ENCODE data around the gene SLC45A2.
"Not testable (repeated sequence)": the region's sequence is repeated elsewhere in the genome, so short reads cannot be mapped to it uniquely, and the experiment has no call there.

The SLC45A2 gene

DNA sequence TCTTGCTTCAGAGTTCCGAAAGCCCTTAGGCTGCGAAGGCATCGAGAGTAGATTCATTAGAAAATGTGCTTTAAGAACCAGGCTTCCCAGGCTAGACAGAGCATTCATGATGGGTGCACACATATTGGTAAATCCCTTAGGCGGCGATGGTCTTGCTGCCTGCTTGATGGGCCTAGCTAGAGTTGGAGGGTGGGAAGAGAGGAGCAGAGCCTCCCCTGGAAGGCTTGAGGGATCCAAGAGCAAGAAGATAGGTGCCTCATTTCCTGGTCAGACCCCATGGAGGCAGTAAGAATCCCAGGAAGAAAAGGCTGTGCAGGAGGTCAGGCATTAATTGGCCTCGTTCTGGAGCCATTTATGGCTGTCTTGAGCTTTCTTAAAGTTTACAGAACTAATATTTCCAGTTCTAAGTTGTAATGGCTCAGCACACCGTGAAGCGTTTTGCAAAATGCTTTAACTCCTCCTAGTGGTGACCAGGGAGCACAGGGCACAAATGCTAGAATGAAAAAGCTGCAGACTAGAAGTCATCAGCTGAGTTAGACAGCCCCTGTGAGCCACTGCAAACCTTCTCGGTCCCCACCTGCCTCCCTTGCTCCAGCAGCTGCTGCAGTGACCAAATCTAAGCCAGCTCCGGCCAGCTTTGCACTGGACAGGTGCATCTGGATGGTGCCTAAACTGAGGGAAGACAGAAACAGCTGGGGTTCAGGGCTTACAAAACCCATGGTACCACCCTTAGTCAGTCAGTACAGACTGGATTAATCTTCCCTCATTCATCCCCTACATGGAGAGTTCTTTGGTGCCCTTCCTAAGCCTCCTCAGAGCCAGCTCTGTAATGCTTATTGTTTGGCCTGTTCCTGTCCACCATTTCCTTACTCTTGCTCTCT lies 14.7 kb downstream of the SLC45A2 start:
- WGBS, 2 experiments (ENCODE audit: insufficient coverage in 2 of 2), result 50 to 58% methylated on average over 8 to 9 of the region's 10 CpGs

DNA sequence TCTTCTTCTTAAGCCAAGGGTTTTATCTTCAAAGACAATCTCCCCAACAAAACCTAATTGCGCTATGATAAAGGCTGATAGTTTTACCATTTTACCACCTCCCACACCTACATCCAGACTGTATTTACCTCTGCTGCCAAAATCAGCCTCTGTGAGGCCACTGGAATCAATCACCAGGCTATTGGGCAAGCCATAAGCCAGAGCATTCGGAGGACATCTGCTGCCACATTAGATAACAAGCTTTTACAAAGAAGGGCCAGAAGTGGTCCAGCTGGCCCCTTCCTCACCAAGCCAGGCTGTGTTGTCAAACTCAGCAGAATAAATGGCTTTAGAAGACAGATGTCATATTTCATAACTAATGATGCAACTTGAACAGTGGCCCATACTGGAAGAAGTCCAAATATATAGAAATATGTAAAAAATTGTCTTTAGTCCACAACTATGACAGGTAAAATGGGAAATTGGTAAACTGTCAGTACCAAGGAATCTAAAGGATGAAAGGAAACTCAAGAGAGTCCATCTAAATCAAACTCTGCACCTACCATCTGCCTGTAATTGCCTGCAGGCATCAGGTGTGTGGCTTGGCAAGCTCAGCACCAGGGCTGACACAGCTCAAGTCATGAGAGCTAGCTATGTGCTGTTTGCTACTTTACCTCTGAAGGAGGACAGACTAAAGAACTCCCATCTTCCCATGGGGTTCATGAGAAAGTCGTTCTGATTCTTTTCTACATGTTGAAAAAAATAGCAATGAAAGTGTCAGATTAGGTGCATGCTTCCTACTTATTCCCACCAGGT lies 16.1 kb downstream of the SLC45A2 start:
- Histone ChIP-seq H3K9me3 (ENCODE audit: control insufficient read depth, low read length) (no peaks in the 10 kb centered on the region), H3K36me3 (ENCODE audit: control insufficient read depth, insufficient read depth, low read length) (no peaks in the 10 kb centered on the region), H3K4me1 (ENCODE audit: control insufficient read depth, insufficient read depth, low read length, poor library complexity, severe bottlenecking) (no peaks in the 10 kb centered on the region), H3K27ac (ENCODE audit: low read depth, low read length, severe bottlenecking) (no peak overlapping the region), H3K4me3 (ENCODE audit: extremely low read depth, insufficient read depth, low read length, poor library complexity, severe bottlenecking) (no peak overlapping the region)
- WGBS, 2 experiments (ENCODE audit: insufficient coverage in 2 of 2), result 96 to 100% methylated on average over 2 to 3 of the region's 3 CpGs

More for the DNA sequence above, 14.7 kb downstream of the SLC45A2 start:
- no peaks in the 10 kb centered on the region for H3K9me3 ChIP-seq (ENCODE audit: control insufficient read depth, low read length)
- H3K27ac ChIP-seq (ENCODE audit: low read depth, low read length, severe bottlenecking), result no peak overlapping the region
- H3K4me1 ChIP-seq (ENCODE audit: control insufficient read depth, insufficient read depth, low read length, poor library complexity, severe bottlenecking), result no peaks in the 10 kb centered on the region
- H3K4me3 ChIP-seq (ENCODE audit: extremely low read depth, insufficient read depth, low read length, poor library complexity, severe bottlenecking), result no peak overlapping the region
- H3K36me3 ChIP-seq (ENCODE audit: control insufficient read depth, insufficient read depth, low read length), result no peaks in the 10 kb centered on the region

DNA sequence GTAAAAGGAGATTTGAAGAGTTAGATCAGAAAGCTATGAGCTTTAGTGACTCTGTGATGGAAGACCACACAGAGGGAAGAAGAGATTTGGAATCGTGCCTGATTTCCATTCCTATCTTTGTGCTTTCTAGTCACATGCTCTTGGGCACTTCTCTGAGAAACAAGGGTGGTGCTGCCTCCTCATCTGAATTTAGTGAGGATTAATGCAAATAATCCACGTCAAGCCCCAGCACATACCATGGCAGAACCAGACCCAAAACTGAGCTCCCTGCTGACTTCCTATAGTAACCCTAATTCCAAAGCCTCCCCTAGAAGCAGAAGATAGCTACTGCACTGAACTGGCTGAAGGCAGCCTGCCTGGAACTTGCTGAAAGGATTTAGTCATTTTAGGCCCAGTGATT lies 17.7 kb downstream of the SLC45A2 start:
- no peaks in the 10 kb centered on the region for H3K36me3 ChIP-seq (ENCODE audit: control insufficient read depth, insufficient read depth, low read length)
- WGBS, 2 experiments (ENCODE audit: insufficient coverage in 2 of 2), result 63 to 71% methylated on average over 1 to 2 of the region's 2 CpGs
- no peak overlapping the region for H3K4me3 ChIP-seq (ENCODE audit: extremely low read depth, insufficient read depth, low read length, poor library complexity, severe bottlenecking)
- no peaks in the 10 kb centered on the region for H3K9me3 ChIP-seq (ENCODE audit: control insufficient read depth, low read length)
- H3K27ac ChIP-seq (ENCODE audit: low read depth, low read length, severe bottlenecking), result no peak overlapping the region
- H3K4me1 ChIP-seq (ENCODE audit: control insufficient read depth, insufficient read depth, low read length, poor library complexity, severe bottlenecking), result no peaks in the 10 kb centered on the region

DNA sequence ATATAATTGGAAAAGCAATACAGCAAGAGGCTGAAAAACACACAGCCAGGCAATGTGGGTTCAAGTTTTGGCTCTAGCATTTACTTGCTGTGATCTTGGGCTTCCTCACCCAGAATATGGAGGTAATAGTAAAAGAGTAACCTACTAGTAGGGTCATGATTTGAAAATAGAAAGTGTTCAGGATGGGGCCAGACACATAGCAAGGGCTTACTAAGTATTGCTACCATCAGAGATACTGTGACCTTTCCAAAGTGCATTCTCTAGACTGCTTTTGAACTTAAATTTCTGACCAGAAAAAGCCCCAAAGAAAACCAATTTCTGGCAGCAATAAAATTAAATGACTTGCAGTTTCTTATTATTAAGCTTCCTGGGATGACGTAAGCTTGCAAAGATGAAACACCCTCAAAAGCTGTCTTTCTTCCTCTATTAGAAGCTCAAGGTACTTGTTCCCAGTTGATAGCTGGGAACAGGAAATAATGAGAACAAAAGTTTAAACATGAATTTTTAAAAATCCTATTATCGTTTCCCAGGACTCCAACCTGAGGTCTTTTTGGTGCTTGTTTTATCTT lies 20.3 kb downstream of the SLC45A2 start:
- H3K4me3 ChIP-seq (ENCODE audit: extremely low read depth, insufficient read depth, low read length, poor library complexity, severe bottlenecking), result no peak overlapping the region
- WGBS, 2 experiments (ENCODE audit: insufficient coverage in 2 of 2), result no CpG with 5 or more reads among the region's 2 CpGs

DNA sequence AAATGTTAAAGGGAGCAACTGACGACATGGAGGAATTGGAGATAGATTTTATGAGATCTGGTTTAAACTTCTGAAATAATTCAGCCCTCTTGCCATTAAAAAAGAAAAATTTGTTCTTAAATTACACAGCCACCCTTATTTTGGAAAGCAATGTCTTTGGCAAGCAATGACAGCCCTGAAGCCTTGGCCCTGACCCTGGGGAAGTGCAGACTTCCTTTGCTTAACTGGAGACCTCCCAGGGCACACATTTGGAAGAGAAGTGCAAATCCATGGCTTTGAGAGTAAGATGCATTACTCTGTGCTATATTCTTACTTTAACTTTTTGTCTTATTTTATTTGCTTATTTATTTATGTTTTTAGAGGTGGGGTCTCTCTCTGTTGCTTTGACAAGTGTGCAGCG lies 26.3 kb downstream of the SLC45A2 start:
- Histone ChIP-seq H3K36me3 (ENCODE audit: control insufficient read depth, insufficient read depth, low read length) (no peaks in the 10 kb centered on the region), H3K27ac (ENCODE audit: low read depth, low read length, severe bottlenecking) (no peak overlapping the region), H3K4me3 (ENCODE audit: extremely low read depth, insufficient read depth, low read length, poor library complexity, severe bottlenecking) (no peak overlapping the region), H3K9me3 (ENCODE audit: control insufficient read depth, low read length) (no peaks in the 10 kb centered on the region), H3K4me1 (ENCODE audit: control insufficient read depth, insufficient read depth, low read length, poor library complexity, severe bottlenecking) (no peaks in the 10 kb centered on the region)
- WGBS, 2 experiments (ENCODE audit: insufficient coverage in 2 of 2), result 100% methylated on average over 1 of the region's 2 CpGs

More for the DNA sequence above, 20.3 kb downstream of the SLC45A2 start:
- H3K9me3 ChIP-seq (ENCODE audit: control insufficient read depth, low read length), result no peaks in the 10 kb centered on the region
- H3K27ac ChIP-seq (ENCODE audit: low read depth, low read length, severe bottlenecking), result no peak overlapping the region
- H3K4me1 ChIP-seq (ENCODE audit: control insufficient read depth, insufficient read depth, low read length, poor library complexity, severe bottlenecking), result no peaks in the 10 kb centered on the region
- H3K36me3 ChIP-seq (ENCODE audit: control insufficient read depth, insufficient read depth, low read length), result no peaks in the 10 kb centered on the region

DNA sequence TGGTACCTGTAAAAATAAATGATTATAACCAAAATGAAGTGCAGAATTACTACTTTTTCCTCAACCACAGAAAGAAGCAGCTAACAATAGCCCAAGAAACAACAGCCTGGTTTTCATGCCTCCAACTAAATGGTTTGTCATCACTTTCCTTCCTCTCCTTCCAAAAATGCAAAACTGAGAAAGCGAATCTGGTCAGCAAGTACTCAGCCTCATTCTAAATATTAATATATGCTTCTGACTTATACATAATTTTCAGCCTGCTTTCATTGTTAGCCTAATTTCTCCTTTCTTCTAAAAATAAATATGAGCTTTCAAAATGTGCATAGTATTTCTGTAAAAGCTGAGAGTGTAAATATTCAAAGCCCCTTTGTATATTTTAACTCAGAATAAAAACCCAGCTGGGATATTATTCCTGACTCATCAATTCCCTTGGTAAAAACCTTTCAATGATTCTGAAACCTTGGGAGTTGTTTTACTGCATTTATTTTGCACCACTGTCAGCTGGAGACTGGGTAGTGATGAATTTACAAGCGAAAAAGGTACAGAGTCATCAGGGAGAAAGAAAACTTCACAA lies 26.8 kb downstream of the SLC45A2 start:
- whole genome bisulfite sequencing, 2 experiments (ENCODE audit: insufficient coverage in 2 of 2), result 60% methylated on average over 1 of the region's 2 CpGs; no CpG with 5 or more reads in 1 of the 2 experiments

DNA sequence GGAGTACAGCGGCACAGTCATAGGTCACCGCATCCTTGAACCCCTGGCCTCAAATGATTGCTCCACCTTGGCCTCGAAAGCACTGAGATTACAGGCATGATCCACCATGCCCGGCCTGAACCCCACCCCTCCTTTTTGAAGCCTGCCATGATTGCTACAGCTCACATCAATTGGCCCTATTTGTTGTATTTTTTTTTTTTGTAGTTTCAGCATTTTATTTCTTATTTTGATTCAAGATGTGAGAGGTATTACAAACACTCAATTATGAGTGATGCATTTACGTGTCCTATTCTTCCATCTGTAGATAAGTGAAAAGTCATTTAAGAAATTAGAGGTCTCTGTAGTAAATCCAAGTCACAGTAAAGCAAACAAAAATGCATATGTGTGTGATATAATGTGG lies 32.3 kb downstream of the SLC45A2 start:
- 94 to 100% methylated on average over 2 to 3 of the region's 5 CpGs for WGBS, 2 experiments (ENCODE audit: insufficient coverage in 2 of 2)

More for the DNA sequence above, 26.8 kb downstream of the SLC45A2 start:
- H3K4me1 ChIP-seq (ENCODE audit: control insufficient read depth, insufficient read depth, low read length, poor library complexity, severe bottlenecking), result no peaks in the 10 kb centered on the region
- no peak overlapping the region for H3K4me3 ChIP-seq (ENCODE audit: extremely low read depth, insufficient read depth, low read length, poor library complexity, severe bottlenecking)
- no peaks in the 10 kb centered on the region for H3K36me3 ChIP-seq (ENCODE audit: control insufficient read depth, insufficient read depth, low read length)
- H3K9me3 ChIP-seq (ENCODE audit: control insufficient read depth, low read length), result no peaks in the 10 kb centered on the region
- no peak overlapping the region for H3K27ac ChIP-seq (ENCODE audit: low read depth, low read length, severe bottlenecking)

DNA sequence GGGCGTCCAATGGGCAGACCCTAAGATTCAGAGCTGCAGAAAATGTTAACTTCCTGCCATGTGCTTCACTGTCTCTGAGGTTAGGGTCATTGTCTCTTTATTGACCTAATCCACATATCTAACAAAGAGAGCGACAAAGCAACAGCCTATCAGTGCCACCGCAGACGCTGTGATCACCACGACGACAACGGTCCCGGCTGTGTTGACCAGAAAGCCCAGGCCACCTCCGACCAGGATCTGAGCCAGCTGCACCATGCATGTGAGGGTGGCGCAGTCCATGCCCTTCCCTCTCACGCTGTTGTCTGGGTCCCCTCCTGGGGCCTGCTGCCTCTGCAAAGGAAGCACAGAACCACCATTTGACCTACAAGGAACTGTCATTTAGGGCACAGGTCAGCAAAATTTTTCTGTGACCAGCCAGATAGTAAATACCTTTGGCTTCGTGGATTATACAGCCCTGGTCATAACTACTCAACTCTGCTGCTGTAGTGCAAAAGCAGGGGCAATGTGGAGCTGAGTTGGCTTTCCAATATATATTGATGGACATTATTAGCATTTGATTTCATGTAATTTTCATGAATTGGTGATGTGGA lies 39.9 kb downstream of the SLC45A2 start:
- Histone ChIP-seq H3K4me1 (ENCODE audit: control insufficient read depth, insufficient read depth, low read length, poor library complexity, severe bottlenecking) (no peaks in the 10 kb centered on the region), H3K4me3 (ENCODE audit: extremely low read depth, insufficient read depth, low read length, poor library complexity, severe bottlenecking) (no peak overlapping the region)
- WGBS, 2 experiments (ENCODE audit: insufficient coverage in 2 of 2), result 86 to 89% methylated on average over 10 of the region's 12 CpGs

More for the DNA sequence above, 32.3 kb downstream of the SLC45A2 start:
- H3K9me3 ChIP-seq (ENCODE audit: control insufficient read depth, low read length); H3K4me1 ChIP-seq (ENCODE audit: control insufficient read depth, insufficient read depth, low read length, poor library complexity, severe bottlenecking); H3K4me3 ChIP-seq (ENCODE audit: extremely low read depth, insufficient read depth, low read length, poor library complexity, severe bottlenecking); H3K36me3 ChIP-seq (ENCODE audit: control insufficient read depth, insufficient read depth, low read length); H3K27ac ChIP-seq (ENCODE audit: low read depth, low read length, severe bottlenecking): not testable (repeated sequence)

DNA sequence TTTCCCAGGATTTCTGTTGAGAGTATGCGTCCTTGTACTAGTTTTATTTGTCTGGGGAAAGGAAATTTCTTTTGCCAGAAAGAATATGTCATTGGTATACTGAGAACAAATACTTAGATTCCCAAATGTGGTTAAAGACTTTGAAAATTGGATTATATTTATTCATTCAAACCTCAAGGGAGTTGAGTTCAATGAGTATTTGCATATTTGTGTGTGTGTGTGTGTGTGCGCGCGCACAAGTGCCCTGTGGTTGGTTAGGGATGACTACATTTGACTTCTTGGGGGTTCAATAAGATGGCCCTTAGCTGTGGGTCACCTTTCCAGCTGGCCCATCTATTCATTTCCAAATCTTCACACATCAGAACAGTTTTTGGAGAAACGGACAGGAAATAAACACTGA lies 43.4 kb downstream of the SLC45A2 start:
- Histone ChIP-seq H3K9me3 (ENCODE audit: control insufficient read depth, low read length) (no peaks in the 10 kb centered on the region), H3K27ac (ENCODE audit: low read depth, low read length, severe bottlenecking) (no peak overlapping the region), H3K4me1 (ENCODE audit: control insufficient read depth, insufficient read depth, low read length, poor library complexity, severe bottlenecking) (peaks cover 3% of the 10 kb centered on the region), H3K4me3 (ENCODE audit: extremely low read depth, insufficient read depth, low read length, poor library complexity, severe bottlenecking) (no peak overlapping the region), H3K36me3 (ENCODE audit: control insufficient read depth, insufficient read depth, low read length) (no peaks in the 10 kb centered on the region)
- 87% methylated on average over 3 of the region's 5 CpGs; no CpG with 5 or more reads in 1 of the 2 experiments for WGBS, 2 experiments (ENCODE audit: insufficient coverage in 2 of 2)

More for the DNA sequence above, 39.9 kb downstream of the SLC45A2 start:
- H3K27ac ChIP-seq (ENCODE audit: low read depth, low read length, severe bottlenecking), result no peak overlapping the region
- no peaks in the 10 kb centered on the region for H3K36me3 ChIP-seq (ENCODE audit: control insufficient read depth, insufficient read depth, low read length)
- H3K9me3 ChIP-seq (ENCODE audit: control insufficient read depth, low read length), result no peaks in the 10 kb centered on the region
